Heart right ventricle (tissue), 16 donors: ENCODE measurements around the gene ETV4. TPM values are rescaled to one million over a fixed set of nuclear protein-coding genes. Genes with fewer than 3 reads are reported as not detected.

Experiments
- ATAC-seq, 8 donors: fragments of 200-7000 bp; cut with Tn5 transposase; one replicate each; pipeline ENCODE4 v1.9.1; 2020; ENCODE audit warnings: mild to moderate bottlenecking in 8 of 8, moderate library complexity in 8 of 8, moderate number of reproducible peaks in 1 of 8
- DNase-seq, 2 donors: peaks; one replicate each; pipeline ENCODE4 v3.0.0-alpha.2; 2020
- H3K27ac ChIP-seq, 10 donors: fragments of 200-600 bp; sonication (generic) in 2 of 10; one replicate each; pipeline versions ENCODE4 v1.5.0 to v1.8.0; 2020 to 2022; ENCODE audit warnings: mild to moderate bottlenecking in 3 of 10
- H3K27me3 ChIP-seq, 7 donors: fragments of 200-600 bp; one replicate each; pipeline ENCODE4 v1.8.0; 2021 to 2022; ENCODE audit warnings: mild to moderate bottlenecking in 2 of 7
- H3K36me3 ChIP-seq, 9 donors: fragments of 200-600 bp; sonication (generic) in 1 of 9; one replicate each; pipeline versions ENCODE4 v1.5.0 to v1.8.0; 2020 to 2022; ENCODE audit warnings: mild to moderate bottlenecking in 2 of 9
- H3K4me1 ChIP-seq, 9 donors: fragments of 200-600 bp; sonication (generic) in 1 of 9; one replicate each; pipeline versions ENCODE4 v1.5.0 to v1.8.0; 2020 to 2022; ENCODE audit warnings: mild to moderate bottlenecking in 4 of 9
- H3K4me3 ChIP-seq, 10 donors: fragments of 200-600 bp; sonication (generic) in 2 of 10; one replicate each; pipeline versions ENCODE4 v1.5.0 to v1.8.0; 2020 to 2022; ENCODE audit warnings: mild to moderate bottlenecking in 7 of 10, moderate library complexity in 2 of 10
- H3K9me3 ChIP-seq, 11 donors: fragments of 200-600 bp in 10 of 11; sonication (generic) in 2 of 11; one replicate each; pipeline versions ENCODE4 v1.5.0 to v1.8.0; 2013 to 2022; ENCODE audit warnings: mild to moderate bottlenecking in 2 of 11, control low read depth in 1 of 11, moderate library complexity in 1 of 11
- WGBS, 2 donors: extraction: QIAGEN DNeasy Blood & Tissue Kit; methylation state at CpG; one replicate each; pipeline ENCODE4 v1.1.7; 2013; ENCODE audit warnings: inconsistent platforms in 1 of 2; 5-methylcytosine and 5-hydroxymethylcytosine counted together
- intact Hi-C, 10 donors: fragments of 100-400 bp; cut with DNase I; formaldehyde crosslinking; loops; one replicate each; pipeline versions ENCODE4 v1.11.1 to v1.14.2; 2022
- polyA plus RNA-seq, 2 donors: library from polyadenylated mRNA; stranded (reverse); fragments of 200-250 nt; gene quantifications; one replicate each; pipeline ENCODE4 v1.2.3, GENCODE V29; 2013
- total RNA-seq, 10 donors: library from RNA; stranded (reverse); fragmentation: NEBNext Ultra II Directional in 3 of 10; extraction: Animal tissue kit (Norgen Biotek cat#: 25700) in 3 of 10; gene quantifications; one replicate each; pipeline versions ENCODE4 v1.2.1 to v1.2.4, GENCODE V29; 2021 to 2023
- TF ChIP-seq, protein P1 (sequence below), 9 donors: fragments of 200-600 bp; sonication (generic) in 2 of 9; IDR thresholded peaks; one replicate each; pipeline versions ENCODE4 v1.5.0 to v1.8.0; 2021 to 2022; ENCODE audit warnings: antibody characterized with exemption in 9 of 9, mild to moderate bottlenecking in 5 of 9, moderate library complexity in 1 of 9
- donor health status: Arrhythmogenic right ventricular cardiomyopathy.
- donor health status: ischemic (EF 13 %, LVEDD 7.1; RV severe dilation, severe dysfunction).
- donor health status: healthy with polysubstance abuse.
- donor health status: DM: no; HTN: yes; CAD: no.
- donor health status: DM: no; HTN: no; CAD: no.
- donor health status: ischemic (EF 25% LVEDD 6.9; RV normal size, moderate dysfunction).
- donor health status: ischemic (EF 25% LVEDD 5.7; RV mildly dilated, moderate dysfunction).
- donor health status: healthy.
- donor health status: DM: yes; HTN: yes; CAD: no.
- donor health status: Ischemic cardiomyopathy.
- donor health status: ischemic (EF 35%, LVEDD 5.7; RV mildly dilated, moderate dysfunction).
- donor health status: nonischemic (EF 11% LVEDD 7.7; RV severe dilation, severe dysfunction).
- donor health status: DM: yes; HTN: yes; CAD: no.
- donor health status: PGD.
- donor health status: ischemic (EF 29% LVEDD 5.4; RV normal size, mild dysfunction).
- donor health status: nonischemic (EF 23%, LVEDD 6.1; RV moderate dilation, normal function).

The ETV4 gene
- total and polyA plus RNA-seq, 12 donors, result 0.40 to 2.8 (median 0.76) TPM; not detected in 1

DNA sequence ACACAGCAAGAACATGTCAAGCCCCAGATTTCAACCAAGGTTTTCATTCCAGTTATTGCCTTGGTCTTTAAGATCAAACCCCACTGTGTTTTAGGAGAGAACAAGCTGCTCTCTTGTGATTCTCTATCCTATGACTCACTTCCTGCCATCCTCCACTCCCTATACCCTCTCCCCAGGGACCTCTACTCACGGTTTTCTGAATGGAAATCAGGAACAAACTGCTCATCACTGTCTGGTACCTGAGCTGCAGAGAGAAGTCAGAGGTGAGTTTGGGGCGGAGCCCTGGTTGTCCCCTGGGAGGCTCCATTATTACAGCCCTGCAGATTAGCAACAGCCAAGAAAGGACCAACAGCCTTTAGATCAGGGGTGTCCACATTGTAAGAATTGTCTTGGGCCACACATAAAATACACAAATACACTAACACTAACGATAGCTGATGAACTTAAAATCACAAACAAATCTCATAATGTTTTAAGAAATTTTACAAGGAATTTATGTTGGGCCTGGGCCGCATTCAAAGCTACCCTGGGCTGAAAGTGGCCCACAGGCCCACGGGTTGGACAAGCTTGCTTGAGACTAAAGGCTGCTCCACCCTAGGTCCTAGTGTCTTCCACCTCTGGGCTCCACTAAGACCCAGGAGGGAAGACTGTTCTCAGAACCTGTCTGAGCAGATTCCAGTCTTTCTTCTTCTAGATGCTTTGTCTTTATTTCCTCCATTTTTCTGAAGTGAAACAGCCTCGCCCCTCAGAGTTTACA lies 9.7 kb downstream of the ETV4 start:
- Histone ChIP-seq H3K27me3 (no peaks in the 10 kb centered on the region), H3K36me3 (no peaks in the 10 kb centered on the region)
- TF ChIP-seq, protein P1, sequence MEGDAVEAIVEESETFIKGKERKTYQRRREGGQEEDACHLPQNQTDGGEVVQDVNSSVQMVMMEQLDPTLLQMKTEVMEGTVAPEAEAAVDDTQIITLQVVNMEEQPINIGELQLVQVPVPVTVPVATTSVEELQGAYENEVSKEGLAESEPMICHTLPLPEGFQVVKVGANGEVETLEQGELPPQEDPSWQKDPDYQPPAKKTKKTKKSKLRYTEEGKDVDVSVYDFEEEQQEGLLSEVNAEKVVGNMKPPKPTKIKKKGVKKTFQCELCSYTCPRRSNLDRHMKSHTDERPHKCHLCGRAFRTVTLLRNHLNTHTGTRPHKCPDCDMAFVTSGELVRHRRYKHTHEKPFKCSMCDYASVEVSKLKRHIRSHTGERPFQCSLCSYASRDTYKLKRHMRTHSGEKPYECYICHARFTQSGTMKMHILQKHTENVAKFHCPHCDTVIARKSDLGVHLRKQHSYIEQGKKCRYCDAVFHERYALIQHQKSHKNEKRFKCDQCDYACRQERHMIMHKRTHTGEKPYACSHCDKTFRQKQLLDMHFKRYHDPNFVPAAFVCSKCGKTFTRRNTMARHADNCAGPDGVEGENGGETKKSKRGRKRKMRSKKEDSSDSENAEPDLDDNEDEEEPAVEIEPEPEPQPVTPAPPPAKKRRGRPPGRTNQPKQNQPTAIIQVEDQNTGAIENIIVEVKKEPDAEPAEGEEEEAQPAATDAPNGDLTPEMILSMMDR (IDR thresholded peaks at IDR 0.05), result no peak

DNA sequence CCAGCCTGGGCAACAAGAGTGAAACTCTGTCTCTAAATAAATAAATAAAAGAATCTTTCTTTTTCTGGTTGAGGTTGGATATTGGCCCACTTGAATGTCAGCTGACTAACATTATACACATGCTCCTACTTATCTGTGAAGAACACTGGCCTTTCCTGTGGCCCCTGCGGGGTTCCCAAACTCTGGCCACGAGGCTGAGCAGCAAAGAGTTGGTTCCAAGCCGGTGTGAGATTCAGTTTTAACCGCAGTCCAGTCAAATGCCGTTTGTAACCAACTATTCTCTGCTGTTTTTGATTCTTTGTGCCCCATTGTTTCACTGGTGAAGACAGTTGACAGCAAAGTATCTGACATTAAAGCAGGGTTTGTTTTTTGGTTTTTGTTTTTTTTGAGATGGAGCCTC lies 11.2 kb downstream of the ETV4 start:
- TF ChIP-seq, protein P1 (IDR thresholded peaks at IDR 0.05), result no peak
- DNase-seq (no peak), ATAC-seq (no peak)
- H3K36me3 ChIP-seq, result no peaks in the 10 kb centered on the region
- H3K4me1 ChIP-seq, result peaks cover 12 to 25% (median 18%) of the 10 kb centered on the region in 9 donors
- H3K27ac ChIP-seq, result no peak overlapping the region
- intact Hi-C loops, result no loop called here
- no peaks in the 10 kb centered on the region for H3K9me3 ChIP-seq
- H3K27me3 ChIP-seq, result no peaks in the 10 kb centered on the region
- no peak overlapping the region for H3K4me3 ChIP-seq
- 78% methylated on average over 5 of the region's 5 CpGs for WGBS, 2 donors

More for the DNA sequence above, 9.7 kb downstream of the ETV4 start:
- Histone ChIP-seq H3K4me1 (peaks cover 0 to 15% (median 10%) of the 10 kb centered on the region in 9 donors), H3K27ac (peak overlapping the region in 1 of 10 donors; percentile 31), H3K9me3 (no peaks in the 10 kb centered on the region), H3K4me3 (no peak overlapping the region)
- no peak for DNase-seq
- WGBS, 2 donors, result 76 to 79% methylated on average over 6 of the region's 6 CpGs
- peak in 1 of 8 donors; percentile 56 for ATAC-seq
- intact Hi-C loops, result no loop called here

DNA sequence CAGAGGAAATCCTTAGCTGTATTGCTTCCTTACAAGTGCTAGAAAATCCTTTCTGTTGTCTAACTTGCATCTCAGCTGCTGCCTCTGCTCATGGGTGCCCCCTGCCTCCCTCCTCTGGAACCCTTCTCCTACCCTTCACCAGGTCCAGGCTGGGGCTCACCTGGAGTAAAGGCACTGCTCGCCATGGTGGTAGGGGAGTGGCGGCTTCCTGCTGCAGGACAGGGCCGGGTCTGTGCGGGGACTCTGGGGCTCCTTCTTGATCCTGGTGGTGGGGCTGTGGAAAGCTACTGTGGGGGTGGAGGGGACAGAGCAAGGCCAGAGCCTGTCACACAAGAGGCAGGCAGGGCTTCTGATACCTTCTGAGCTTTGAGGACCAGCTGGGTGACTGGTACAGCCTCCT lies 12.4 kb downstream of the ETV4 start:
- 97 to 99% methylated on average over 4 of the region's 4 CpGs for WGBS, 2 donors
- ATAC-seq (no peak), DNase-seq (no peak)
- Histone ChIP-seq H3K4me3 (no peak overlapping the region), H3K36me3 (no peaks in the 10 kb centered on the region), H3K9me3 (no peaks in the 10 kb centered on the region), H3K27me3 (no peaks in the 10 kb centered on the region), H3K4me1 (peaks cover 12 to 37% (median 30%) of the 10 kb centered on the region in 9 donors), H3K27ac (no peak overlapping the region)
- intact Hi-C loops, result no loop called here
- TF ChIP-seq, protein P1 (IDR thresholded peaks at IDR 0.05), result no peak

DNA sequence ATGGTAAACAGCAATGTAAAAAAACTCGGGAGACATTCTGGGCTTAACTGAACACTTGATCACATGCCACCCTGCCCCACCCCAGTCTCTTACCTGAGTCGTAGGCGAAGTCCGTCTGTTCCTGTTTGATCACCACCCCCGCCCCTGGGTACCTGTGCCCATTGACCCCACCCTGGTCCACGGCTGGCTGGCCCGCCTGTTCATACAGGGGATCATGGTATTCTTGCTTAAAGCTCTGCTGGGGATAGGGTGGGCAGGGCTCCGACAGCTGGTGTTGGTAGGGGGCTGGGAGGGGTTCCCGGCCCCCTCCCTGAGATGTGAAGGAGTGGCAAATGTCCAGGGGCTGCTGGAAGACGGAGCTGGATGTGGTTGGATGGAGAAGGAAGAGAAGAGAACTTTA lies 13.6 kb downstream of the ETV4 start:
- H3K27me3 ChIP-seq, result no peaks in the 10 kb centered on the region
- WGBS, 2 donors, result 88 to 94% methylated on average over 10 of the region's 10 CpGs
- H3K36me3 ChIP-seq, result peaks cover 0 to 7% (median 0%) of the 10 kb centered on the region in 9 donors
- H3K4me1 ChIP-seq, result peaks cover 12 to 43% (median 36%) of the 10 kb centered on the region in 9 donors
- H3K9me3 ChIP-seq, result no peaks in the 10 kb centered on the region
- TF ChIP-seq, protein P1 (IDR thresholded peaks at IDR 0.05), result no peak
- no peak overlapping the region for H3K27ac ChIP-seq
- no peak overlapping the region for H3K4me3 ChIP-seq
- ATAC-seq (no peak), DNase-seq (no peak)
- intact Hi-C loops, result no loop called here
